ENCODE data around the gene ARF4.

DNA sequence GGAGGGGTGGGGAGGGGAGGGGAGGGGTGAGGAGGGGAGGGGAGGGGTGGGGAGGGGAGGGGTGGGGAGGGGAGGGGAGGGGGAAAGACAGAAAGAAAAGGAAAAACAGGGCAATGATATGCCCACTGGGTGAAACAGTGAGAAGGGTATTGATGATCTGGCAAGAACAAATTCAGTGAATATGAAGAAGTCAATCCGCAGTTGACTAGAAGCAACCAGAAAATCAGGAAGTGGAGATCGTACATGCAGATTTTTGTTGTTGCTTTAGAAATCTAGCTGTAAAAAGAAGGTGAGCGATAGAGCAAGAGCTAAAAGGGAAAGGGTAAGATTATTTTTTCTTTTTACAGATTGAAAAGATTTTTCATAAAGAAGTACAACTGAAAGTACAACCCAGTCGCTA is 47.6 kb upstream of the ARF4 start:
- TF ChIP-seq, protein P1, sequence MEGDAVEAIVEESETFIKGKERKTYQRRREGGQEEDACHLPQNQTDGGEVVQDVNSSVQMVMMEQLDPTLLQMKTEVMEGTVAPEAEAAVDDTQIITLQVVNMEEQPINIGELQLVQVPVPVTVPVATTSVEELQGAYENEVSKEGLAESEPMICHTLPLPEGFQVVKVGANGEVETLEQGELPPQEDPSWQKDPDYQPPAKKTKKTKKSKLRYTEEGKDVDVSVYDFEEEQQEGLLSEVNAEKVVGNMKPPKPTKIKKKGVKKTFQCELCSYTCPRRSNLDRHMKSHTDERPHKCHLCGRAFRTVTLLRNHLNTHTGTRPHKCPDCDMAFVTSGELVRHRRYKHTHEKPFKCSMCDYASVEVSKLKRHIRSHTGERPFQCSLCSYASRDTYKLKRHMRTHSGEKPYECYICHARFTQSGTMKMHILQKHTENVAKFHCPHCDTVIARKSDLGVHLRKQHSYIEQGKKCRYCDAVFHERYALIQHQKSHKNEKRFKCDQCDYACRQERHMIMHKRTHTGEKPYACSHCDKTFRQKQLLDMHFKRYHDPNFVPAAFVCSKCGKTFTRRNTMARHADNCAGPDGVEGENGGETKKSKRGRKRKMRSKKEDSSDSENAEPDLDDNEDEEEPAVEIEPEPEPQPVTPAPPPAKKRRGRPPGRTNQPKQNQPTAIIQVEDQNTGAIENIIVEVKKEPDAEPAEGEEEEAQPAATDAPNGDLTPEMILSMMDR (IDR thresholded peaks at IDR 0.05) = no peak
- TF ChIP-seq POLR2A (IDR thresholded peaks at IDR 0.05) (no peak), EP300 (IDR thresholded peaks at IDR 0.05) (no peak)
